Measurements from ENCODE around the gene SLC41A3.

- TF ChIP-seq POLR2A (IDR thresholded peaks at IDR 0.05; ENCODE audit: low read length), result no peak
- no peak for TF ChIP-seq GATA1 (IDR thresholded peaks at IDR 0.05; ENCODE audit: low read depth, low read length)
Measured at GRCh38 chr3:126057501-126057819, 26.5 kb downstream of the SLC41A3 start.

Measured in erythroblast (primary cell).